C4-2B (cell line): ENCODE data around the gene TENM4.

Source experiments
- ZFX ChIP-seq: fragments of 450-650 bp; IDR thresholded peaks from 2 replicates; pipeline ENCODE4 v1.6.1; 2017
- TF ChIP-seq, protein P1 (sequence below): fragments of 450-650 bp; conservative IDR thresholded peaks from 2 replicates; pipeline ENCODE4 v1.5.1; 2017; ENCODE audit warnings: mild to moderate bottlenecking

DNA sequence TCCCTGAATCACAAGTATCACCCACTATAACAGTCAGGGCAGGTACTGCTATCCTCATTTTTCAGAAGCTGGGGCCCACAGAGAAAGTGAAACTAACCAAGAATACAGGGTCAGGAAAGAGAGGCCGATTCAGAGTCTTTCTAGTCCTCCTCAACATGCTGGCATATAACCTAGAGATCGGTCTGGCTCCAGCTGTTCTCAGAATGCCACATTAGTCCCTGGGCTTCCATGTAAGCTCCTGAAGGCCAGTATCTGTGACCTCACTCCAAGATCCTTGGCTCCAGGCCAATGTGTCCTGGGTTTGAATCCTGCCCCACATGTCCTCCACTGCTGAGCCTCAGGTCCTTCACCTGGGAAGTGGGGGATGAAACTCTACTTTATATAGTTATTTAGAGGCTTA lies 50.4 kb downstream of the TENM4 start:
- TF ChIP-seq, protein P1, sequence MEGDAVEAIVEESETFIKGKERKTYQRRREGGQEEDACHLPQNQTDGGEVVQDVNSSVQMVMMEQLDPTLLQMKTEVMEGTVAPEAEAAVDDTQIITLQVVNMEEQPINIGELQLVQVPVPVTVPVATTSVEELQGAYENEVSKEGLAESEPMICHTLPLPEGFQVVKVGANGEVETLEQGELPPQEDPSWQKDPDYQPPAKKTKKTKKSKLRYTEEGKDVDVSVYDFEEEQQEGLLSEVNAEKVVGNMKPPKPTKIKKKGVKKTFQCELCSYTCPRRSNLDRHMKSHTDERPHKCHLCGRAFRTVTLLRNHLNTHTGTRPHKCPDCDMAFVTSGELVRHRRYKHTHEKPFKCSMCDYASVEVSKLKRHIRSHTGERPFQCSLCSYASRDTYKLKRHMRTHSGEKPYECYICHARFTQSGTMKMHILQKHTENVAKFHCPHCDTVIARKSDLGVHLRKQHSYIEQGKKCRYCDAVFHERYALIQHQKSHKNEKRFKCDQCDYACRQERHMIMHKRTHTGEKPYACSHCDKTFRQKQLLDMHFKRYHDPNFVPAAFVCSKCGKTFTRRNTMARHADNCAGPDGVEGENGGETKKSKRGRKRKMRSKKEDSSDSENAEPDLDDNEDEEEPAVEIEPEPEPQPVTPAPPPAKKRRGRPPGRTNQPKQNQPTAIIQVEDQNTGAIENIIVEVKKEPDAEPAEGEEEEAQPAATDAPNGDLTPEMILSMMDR, result no peak
- TF ChIP-seq ZFX, result no peak
